ENCODE measurements around the gene MICU1. TPM values are rescaled to one million over a fixed set of nuclear protein-coding genes. Genes with fewer than 3 reads are reported as not detected.

MICU1 gene
- total RNA-seq, 1 experiment from 2014 or later = 46.9 TPM

GRCh38 chr10:72356115-72356514 lies 269.8 kb downstream of the MICU1 start:
- CTCF ChIA-PET = no interaction called here
- Histone ChIP-seq H3K27me3 (ENCODE audit: control insufficient read depth, insufficient read depth, low read length) (no peaks in the 10 kb centered on the region), H3K4me1 (ENCODE audit: control insufficient read depth, insufficient read depth, low read length) (peaks cover 14% of the 10 kb centered on the region), H3K9me3 (ENCODE audit: control insufficient read depth, insufficient read depth, low read depth, low read length) (no peaks in the 10 kb centered on the region), H3K36me3 (ENCODE audit: control insufficient read depth, insufficient read depth, low read length) (peaks cover 5% of the 10 kb centered on the region; the same call in 1 of the 2 replicates), H3K27ac (ENCODE audit: low read length) (no peak overlapping the region), H3K4me3 (ENCODE audit: low read depth in 2 of 2, low read length in 2 of 2) (no peak overlapping the region)
- no peak for DNase-seq (ENCODE audit: low read depth, low spot score)
- ATAC-seq = no peak
- TF ChIP-seq SIN3A (IDR thresholded peaks at IDR 0.05; ENCODE audit: borderline replicate concordance, insufficient read depth, low read depth, low read length) (no peak), REST (IDR thresholded peaks at IDR 0.05; ENCODE audit: insufficient read depth in 1 of 2, low read depth in 2 of 2, low read length in 1 of 2) (no peak), POLR2AphosphoS5 (IDR thresholded peaks at IDR 0.05; ENCODE audit: low read depth, low read length) (no peak)
- intact Hi-C loops (cut with micrococcal nuclease; ENCODE audit: unreplicated experiment) = no loop called here
- BruUV-seq (replicated peaks) = no TSS peak
- in situ Hi-C loops (cut with HindIII; ENCODE audit: low pct_unique_long_range_greater_than_20kb, low sequenced_read_pairs) = no loop called here
- POLR2A ChIA-PET = no interaction called here

GRCh38 chr10:72355214-72355555 lies 270.7 kb downstream of the MICU1 start:
- BruUV-seq (replicated peaks) = no TSS peak
- in situ Hi-C loops (cut with HindIII; ENCODE audit: low pct_unique_long_range_greater_than_20kb, low sequenced_read_pairs) = no loop called here
- no peak for ATAC-seq

More at GRCh38 chr10:72355214-72355555, 270.7 kb downstream of the MICU1 start:
- POLR2A ChIA-PET = interaction anchor here (0.5 to 1.3 kb wide), 2 partner anchors 11 to 50 kb away, joined by 3 read pairs; no protein-coding TSS in a partner anchor
- TF ChIP-seq REST (IDR thresholded peaks at IDR 0.05; ENCODE audit: insufficient read depth in 1 of 2, low read depth in 2 of 2, low read length in 1 of 2) (no peak), TCF7L2 (IDR thresholded peaks at IDR 0.05; ENCODE audit: low read depth, low read length) (no peak), POLR2AphosphoS5 (IDR thresholded peaks at IDR 0.05; ENCODE audit: low read depth, low read length) (no peak), SIN3A (IDR thresholded peaks at IDR 0.05; ENCODE audit: borderline replicate concordance, insufficient read depth, low read depth, low read length) (no peak), CTCF (IDR thresholded peaks at IDR 0.05) (no peak)
- H3K27ac ChIP-seq (ENCODE audit: low read length) = peak overlapping the region; percentile 98
- H3K36me3 ChIP-seq (ENCODE audit: control insufficient read depth, insufficient read depth, low read length) = peaks cover 5% of the 10 kb centered on the region; the same call in 1 of the 2 replicates
- no peaks in the 10 kb centered on the region for H3K9me3 ChIP-seq (ENCODE audit: control insufficient read depth, insufficient read depth, low read depth, low read length)
- no peak for DNase-seq (ENCODE audit: low read depth, low spot score)
- CTCF ChIA-PET = interaction anchor here (0.6 kb wide), 1 partner anchor 474 kb away, joined by 6 read pairs; no protein-coding TSS in a partner anchor
- peak overlapping the region; percentile 87 to 95 for H3K4me3 ChIP-seq (ENCODE audit: low read depth in 2 of 2, low read length in 2 of 2)
- peaks cover 14% of the 10 kb centered on the region for H3K4me1 ChIP-seq (ENCODE audit: control insufficient read depth, insufficient read depth, low read length)
- intact Hi-C loops (cut with micrococcal nuclease; ENCODE audit: unreplicated experiment) = no loop called here
- no peaks in the 10 kb centered on the region for H3K27me3 ChIP-seq (ENCODE audit: control insufficient read depth, insufficient read depth, low read length)
